ENCODE results near the gene LUC7L. TPM values are rescaled to one million over a fixed set of nuclear protein-coding genes. Genes with fewer than 3 reads are reported as not detected.
"Not testable (repeated sequence)": the region's sequence is repeated elsewhere in the genome, so short reads cannot be mapped to it uniquely, and the experiment has no call there.

LUC7L gene
- polyA plus RNA-seq, 1 donor (not counting 4 experiments of a cell fraction or from before 2014, with no cell fraction given) = 31.0 TPM

DNA sequence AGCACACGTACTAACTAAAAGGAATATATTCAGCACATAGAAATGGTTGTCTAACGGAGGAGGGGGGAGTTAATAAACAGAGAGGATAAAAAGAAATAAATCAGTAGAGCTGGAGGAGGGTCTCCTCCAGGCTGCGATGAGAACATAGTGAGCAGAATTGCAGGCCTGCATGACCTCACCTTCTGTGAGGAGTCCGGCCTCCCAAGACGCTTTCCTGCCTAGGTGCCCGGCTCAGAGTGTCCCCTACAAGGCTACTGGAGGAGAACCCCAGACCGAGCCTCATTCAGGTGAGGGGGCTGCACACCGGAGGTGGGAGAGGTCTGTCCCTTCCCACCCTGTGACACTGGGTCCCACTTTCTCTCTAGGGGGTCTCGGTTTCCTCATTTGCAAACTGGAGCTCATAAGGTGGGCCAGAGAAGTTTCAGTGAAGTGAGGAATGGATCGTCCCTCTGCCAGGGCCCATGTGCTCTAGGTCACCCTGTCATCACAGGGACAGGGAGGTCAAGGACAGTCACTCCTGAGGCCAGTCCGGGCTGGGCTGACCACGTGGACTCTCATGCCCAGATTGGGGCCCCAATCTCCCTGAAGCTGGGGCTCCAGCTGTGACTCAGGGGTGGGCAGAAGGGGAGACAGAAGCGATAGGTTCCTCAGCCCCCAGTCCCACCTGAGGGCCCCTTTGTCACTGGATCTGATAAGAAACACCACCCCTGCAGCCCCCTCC, 66.8 kb downstream of the LUC7L start:
- H4K20me1 ChIP-seq (ENCODE audit: control insufficient read depth, extremely low read depth, insufficient read depth, low read length) = no peaks in the 10 kb centered on the region
- peaks cover 36% of the 10 kb centered on the region for H3K27me3 ChIP-seq (ENCODE audit: control insufficient read depth, extremely low read depth, insufficient read depth, low read length)
- FAIRE-seq = no peak
- H3K79me2 ChIP-seq (ENCODE audit: control insufficient read depth, insufficient read depth, low read length) = no peaks in the 10 kb centered on the region
- DNase-seq (ENCODE audit: low read depth, low spot score) = no peak
- peaks cover 7% of the 10 kb centered on the region for H3K4me1 ChIP-seq (ENCODE audit: control insufficient read depth, extremely low read depth, insufficient read depth, low read length)
- no peak for TF ChIP-seq EZH2 (IDR thresholded peaks at IDR 0.05; ENCODE audit: low read length)
- TF ChIP-seq, protein P1, sequence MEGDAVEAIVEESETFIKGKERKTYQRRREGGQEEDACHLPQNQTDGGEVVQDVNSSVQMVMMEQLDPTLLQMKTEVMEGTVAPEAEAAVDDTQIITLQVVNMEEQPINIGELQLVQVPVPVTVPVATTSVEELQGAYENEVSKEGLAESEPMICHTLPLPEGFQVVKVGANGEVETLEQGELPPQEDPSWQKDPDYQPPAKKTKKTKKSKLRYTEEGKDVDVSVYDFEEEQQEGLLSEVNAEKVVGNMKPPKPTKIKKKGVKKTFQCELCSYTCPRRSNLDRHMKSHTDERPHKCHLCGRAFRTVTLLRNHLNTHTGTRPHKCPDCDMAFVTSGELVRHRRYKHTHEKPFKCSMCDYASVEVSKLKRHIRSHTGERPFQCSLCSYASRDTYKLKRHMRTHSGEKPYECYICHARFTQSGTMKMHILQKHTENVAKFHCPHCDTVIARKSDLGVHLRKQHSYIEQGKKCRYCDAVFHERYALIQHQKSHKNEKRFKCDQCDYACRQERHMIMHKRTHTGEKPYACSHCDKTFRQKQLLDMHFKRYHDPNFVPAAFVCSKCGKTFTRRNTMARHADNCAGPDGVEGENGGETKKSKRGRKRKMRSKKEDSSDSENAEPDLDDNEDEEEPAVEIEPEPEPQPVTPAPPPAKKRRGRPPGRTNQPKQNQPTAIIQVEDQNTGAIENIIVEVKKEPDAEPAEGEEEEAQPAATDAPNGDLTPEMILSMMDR (optimal IDR thresholded peaks at IDR 0.05 in 1 of 3, IDR thresholded peaks at IDR 0.05 in 1 of 3, conservative IDR thresholded peaks at IDR 0.05 in 1 of 3; ENCODE audit: extremely low read depth in 1 of 3, insufficient read depth in 2 of 3, low read length in 3 of 3) = no peak
- H3K27ac ChIP-seq (ENCODE audit: control insufficient read depth, insufficient read depth, low read length) = no peak overlapping the region
- H3K9ac ChIP-seq (ENCODE audit: control insufficient read depth, extremely low read depth, insufficient read depth, low read length) = no peak overlapping the region
- H3K4me2 ChIP-seq (ENCODE audit: control insufficient read depth, extremely low read depth, insufficient read depth, low read depth, low read length) = no peak overlapping the region
- H3K4me3 ChIP-seq (ENCODE audit: control insufficient read depth in 2 of 3, extremely low read depth in 1 of 3, insufficient read depth in 2 of 3, low read depth in 1 of 3, low read length in 3 of 3) = no peak overlapping the region
- H3K9me3 ChIP-seq (ENCODE audit: control insufficient read depth, low read depth, low read length) = no peaks in the 10 kb centered on the region
- no peak overlapping the region for H2AFZ ChIP-seq (ENCODE audit: control insufficient read depth, low read length)
- no peaks in the 10 kb centered on the region for H3K36me3 ChIP-seq (ENCODE audit: control insufficient read depth in 2 of 2, extremely low read depth in 1 of 2, insufficient read depth in 2 of 2, low read length in 2 of 2)
- dilution Hi-C loops (cut with MboI; ENCODE audit: extremely low pct_ligation_motif_present, low sequenced_read_pairs) = no loop called here
- no peaks in the 10 kb centered on the region for H3K9me1 ChIP-seq (ENCODE audit: control insufficient read depth, extremely low read depth, insufficient read depth, low read length)

DNA sequence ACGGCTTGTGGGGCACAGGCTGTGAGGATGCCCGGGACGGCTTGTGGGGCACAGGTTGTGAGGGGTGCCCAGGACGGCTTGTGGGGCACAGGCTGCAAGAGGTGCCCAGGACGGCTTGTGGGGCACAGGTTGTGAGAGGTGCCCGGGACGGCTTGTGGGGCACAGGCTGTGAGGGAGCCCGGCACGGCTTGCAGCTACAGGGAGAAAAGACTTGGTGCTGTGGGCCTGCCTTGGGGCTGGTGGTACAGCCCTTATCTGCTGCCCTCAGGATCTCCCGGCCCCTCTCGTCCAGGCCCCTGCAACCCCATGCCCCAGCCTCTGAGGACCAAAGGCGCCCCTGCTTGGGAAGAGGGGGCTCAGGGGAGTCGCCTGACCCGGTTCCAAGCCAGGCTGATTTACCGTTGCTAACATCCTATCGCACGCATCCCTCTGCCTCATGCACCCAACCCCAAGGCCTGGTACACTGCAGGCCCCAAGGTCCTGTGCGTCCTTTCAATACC, 68.5 kb downstream of the LUC7L start:
- Histone ChIP-seq H3K4me3 (ENCODE audit: control insufficient read depth in 2 of 3, extremely low read depth in 1 of 3, insufficient read depth in 2 of 3, low read depth in 1 of 3, low read length in 3 of 3) (no peak overlapping the region), H3K27ac (ENCODE audit: control insufficient read depth, insufficient read depth, low read length) (no peak overlapping the region), H2AFZ (ENCODE audit: control insufficient read depth, low read length) (no peak overlapping the region), H3K9me3 (ENCODE audit: control insufficient read depth, low read depth, low read length) (no peaks in the 10 kb centered on the region), H3K9me1 (ENCODE audit: control insufficient read depth, extremely low read depth, insufficient read depth, low read length) (no peaks in the 10 kb centered on the region), H4K20me1 (ENCODE audit: control insufficient read depth, extremely low read depth, insufficient read depth, low read length) (no peaks in the 10 kb centered on the region), H3K4me1 (ENCODE audit: control insufficient read depth, extremely low read depth, insufficient read depth, low read length) (peaks cover 7% of the 10 kb centered on the region), H3K4me2 (ENCODE audit: control insufficient read depth, extremely low read depth, insufficient read depth, low read depth, low read length) (no peak overlapping the region), H3K9ac (ENCODE audit: control insufficient read depth, extremely low read depth, insufficient read depth, low read length) (no peak overlapping the region), H3K36me3 (ENCODE audit: control insufficient read depth in 2 of 2, extremely low read depth in 1 of 2, insufficient read depth in 2 of 2, low read length in 2 of 2) (no peaks in the 10 kb centered on the region), H3K79me2 (ENCODE audit: control insufficient read depth, insufficient read depth, low read length) (no peaks in the 10 kb centered on the region), H3K27me3 (ENCODE audit: control insufficient read depth, extremely low read depth, insufficient read depth, low read length) (peaks cover 20% of the 10 kb centered on the region)
- DNase-seq (ENCODE audit: low read depth, low spot score) (no peak), FAIRE-seq (no peak)
- no peak for TF ChIP-seq EZH2 (IDR thresholded peaks at IDR 0.05; ENCODE audit: low read length)
- dilution Hi-C loops (cut with MboI; ENCODE audit: extremely low pct_ligation_motif_present, low sequenced_read_pairs) = no loop called here

DNA sequence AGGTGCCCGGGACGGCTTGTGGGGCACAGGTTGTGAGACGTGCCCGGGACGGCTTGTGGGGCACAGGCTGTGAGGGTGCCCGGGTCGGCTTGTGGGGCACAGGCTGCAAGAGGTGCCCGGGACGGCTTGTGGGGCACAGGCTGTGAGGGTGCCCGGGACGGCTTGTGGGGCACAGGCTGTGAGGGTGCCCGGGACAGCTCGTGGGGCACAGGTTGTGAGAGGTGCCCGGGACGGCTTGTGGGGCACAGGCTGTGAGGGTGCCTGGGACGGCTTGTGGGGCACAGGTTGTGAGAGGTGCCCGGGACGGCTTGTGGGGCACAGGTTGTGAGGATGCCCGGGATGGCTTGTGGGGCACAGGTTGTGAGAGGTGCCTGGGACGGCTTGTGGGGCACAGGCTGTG, 69.0 kb downstream of the LUC7L start:
- DNase-seq (ENCODE audit: low read depth, low spot score); H3K9ac ChIP-seq (ENCODE audit: control insufficient read depth, extremely low read depth, insufficient read depth, low read length); FAIRE-seq; H3K79me2 ChIP-seq (ENCODE audit: control insufficient read depth, insufficient read depth, low read length); H3K4me1 ChIP-seq (ENCODE audit: control insufficient read depth, extremely low read depth, insufficient read depth, low read length); H2AFZ ChIP-seq (ENCODE audit: control insufficient read depth, low read length); dilution Hi-C loops (cut with MboI; ENCODE audit: extremely low pct_ligation_motif_present, low sequenced_read_pairs); H3K4me2 ChIP-seq (ENCODE audit: control insufficient read depth, extremely low read depth, insufficient read depth, low read depth, low read length); H4K20me1 ChIP-seq (ENCODE audit: control insufficient read depth, extremely low read depth, insufficient read depth, low read length); H3K36me3 ChIP-seq (ENCODE audit: control insufficient read depth in 2 of 2, extremely low read depth in 1 of 2, insufficient read depth in 2 of 2, low read length in 2 of 2); H3K9me1 ChIP-seq (ENCODE audit: control insufficient read depth, extremely low read depth, insufficient read depth, low read length); H3K9me3 ChIP-seq (ENCODE audit: control insufficient read depth, low read depth, low read length); H3K27ac ChIP-seq (ENCODE audit: control insufficient read depth, insufficient read depth, low read length); H3K4me3 ChIP-seq (ENCODE audit: control insufficient read depth in 2 of 3, extremely low read depth in 1 of 3, insufficient read depth in 2 of 3, low read depth in 1 of 3, low read length in 3 of 3): not testable (repeated sequence)
- H3K27me3 ChIP-seq (ENCODE audit: control insufficient read depth, extremely low read depth, insufficient read depth, low read length) = peaks cover 15% of the 10 kb centered on the region

Measured in keratinocyte (primary cell).